NT2/D1 (cell line): ENCODE measurements around the gene CDK5.

Experiments
- DNase-seq: peaks from one replicate; pipeline ENCODE4 v3.0.0-alpha.2; 2011; ENCODE audit warnings: low read depth, low spot score
- H3K27me3 ChIP-seq: 2 replicates; pipeline ENCODE4 v1.6.0; 2011; ENCODE audit warnings: mild to moderate bottlenecking; ENCODE audit not compliant: insufficient read length, insufficient read depth
- H3K36me3 ChIP-seq: 2 replicates; pipeline ENCODE4 v1.6.1; 2011; ENCODE audit warnings: mild to moderate bottlenecking, low read length, mixed read lengths; ENCODE audit not compliant: insufficient read depth, insufficient read length
- H3K4me1 ChIP-seq: 2 replicates; pipeline ENCODE4 v1.5.1; 2011; ENCODE audit not compliant: insufficient read depth, insufficient read length
- H3K4me3 ChIP-seq: 2 replicates; pipeline ENCODE4 v1.5.1; 2011; ENCODE audit warnings: low read depth; ENCODE audit not compliant: insufficient read length
- H3K9ac ChIP-seq: 2 replicates; pipeline ENCODE4 v1.6.0; 2011; ENCODE audit warnings: low read depth; ENCODE audit not compliant: insufficient read length
- H3K9me3 ChIP-seq: 2 replicates; pipeline ENCODE4 v1.5.1; 2011; ENCODE audit warnings: mild to moderate bottlenecking, low read length; ENCODE audit not compliant: insufficient read depth
- SUZ12 ChIP-seq: IDR thresholded peaks from 2 replicates; pipeline ENCODE4 v1.6.1; 2011; ENCODE audit not compliant: insufficient read length, insufficient read depth; ENCODE audit errors: extremely low read depth
- YY1 ChIP-seq: IDR thresholded peaks from 2 replicates; pipeline ENCODE4 v1.6.1; 2011; ENCODE audit not compliant: insufficient read length, insufficient read depth
- ZNF274 ChIP-seq: IDR thresholded peaks from 2 replicates; pipeline ENCODE4 v1.6.1; 2011; ENCODE audit warnings: mild to moderate bottlenecking, low read depth, low read length

Gene CDK5

GRCh38 chr7:151039850-151040548 is 17.7 kb downstream of the CDK5 start:
- TF ChIP-seq ZNF274 = no peak
- TF ChIP-seq YY1 = no peak
- TF ChIP-seq SUZ12 = no peak
- Histone ChIP-seq H3K9me3 (no peaks in the 10 kb centered on the region), H3K4me1 (peaks cover 11% of the 10 kb centered on the region), H3K27me3 (no peaks in the 10 kb centered on the region), H3K36me3 (peaks cover 50% of the 10 kb centered on the region), H3K9ac (no peak overlapping the region), H3K4me3 (no peak overlapping the region)
- no peak for DNase-seq

GRCh38 chr7:151038951-151039849 is 18.5 kb downstream of the CDK5 start:
- TF ChIP-seq SUZ12 (no peak), YY1 (no peak), ZNF274 (no peak)
- Histone ChIP-seq H3K9ac (peak overlapping the region; percentile 61), H3K4me3 (no peak overlapping the region), H3K4me1 (peaks cover 11% of the 10 kb centered on the region), H3K27me3 (no peaks in the 10 kb centered on the region), H3K36me3 (peaks cover 53% of the 10 kb centered on the region), H3K9me3 (no peaks in the 10 kb centered on the region)
- DNase-seq = no peak

GRCh38 chr7:151035902-151036301 is 21.8 kb downstream of the CDK5 start:
- H3K4me1 ChIP-seq = peaks cover 11% of the 10 kb centered on the region
- H3K9ac ChIP-seq = no peak overlapping the region
- H3K9me3 ChIP-seq = no peaks in the 10 kb centered on the region
- H3K27me3 ChIP-seq = no peaks in the 10 kb centered on the region
- TF ChIP-seq ZNF274 = no peak
- no peak for TF ChIP-seq SUZ12
- TF ChIP-seq YY1 = no peak
- no peak for DNase-seq
- H3K36me3 ChIP-seq = peaks cover 57% of the 10 kb centered on the region
- no peak overlapping the region for H3K4me3 ChIP-seq

- no peaks in the 10 kb centered on the region for H3K27me3 ChIP-seq
- TF ChIP-seq ZNF274 = no peak
- H3K9ac ChIP-seq = no peak overlapping the region
- H3K4me3 ChIP-seq = no peak overlapping the region
- H3K36me3 ChIP-seq = peaks cover 57% of the 10 kb centered on the region
- DNase-seq = no peak
- no peaks in the 10 kb centered on the region for H3K9me3 ChIP-seq
- H3K4me1 ChIP-seq = peaks cover 11% of the 10 kb centered on the region
Measured at GRCh38 chr7:151035026-151035717, 22.5 kb downstream of the CDK5 start.

- H3K9ac ChIP-seq = no peak overlapping the region
- TF ChIP-seq ZNF274 = no peak
- TF ChIP-seq SUZ12 = no peak
- TF ChIP-seq YY1 = no peak
- H3K36me3 ChIP-seq = peaks cover 62% of the 10 kb centered on the region
- no peaks in the 10 kb centered on the region for H3K27me3 ChIP-seq
- no peaks in the 10 kb centered on the region for H3K9me3 ChIP-seq
- no peak for DNase-seq
- H3K4me3 ChIP-seq = no peak overlapping the region
- H3K4me1 ChIP-seq = peaks cover 6% of the 10 kb centered on the region
Measured at GRCh38 chr7:151034312-151035025, 23.2 kb downstream of the CDK5 start.

GRCh38 chr7:151033864-151034249 is 23.8 kb downstream of the CDK5 start:
- Histone ChIP-seq H3K27me3 (no peaks in the 10 kb centered on the region), H3K9ac (no peak overlapping the region), H3K4me3 (no peak overlapping the region), H3K9me3 (no peaks in the 10 kb centered on the region), H3K4me1 (peaks cover 5% of the 10 kb centered on the region), H3K36me3 (peaks cover 63% of the 10 kb centered on the region)
- TF ChIP-seq YY1 = no peak
- TF ChIP-seq SUZ12 = no peak
- TF ChIP-seq ZNF274 = no peak
- no peak for DNase-seq
